ENCODE measurements around the gene GGT5.

- TF ChIP-seq EZH2 (IDR thresholded peaks at IDR 0.05): no peak
- TF ChIP-seq POLR2AphosphoS5 (IDR thresholded peaks at IDR 0.05; ENCODE audit: borderline replicate concordance, low read depth, low read length): no peak
These were observed 66.9 kb downstream of the GGT5 start for GRCh38 chr22:24178021-24178431.
